ENCODE measurements around the gene PPP3CA. TPM values are rescaled to one million over a fixed set of nuclear protein-coding genes. Genes with fewer than 3 reads are reported as not detected.

Gene PPP3CA
- total and polyA plus RNA-seq, 2 of the 13 experiments (the other 11 are each of a cell fraction or from before 2014, with no cell fraction given) = 4.8 to 13.2 TPM

DNA sequence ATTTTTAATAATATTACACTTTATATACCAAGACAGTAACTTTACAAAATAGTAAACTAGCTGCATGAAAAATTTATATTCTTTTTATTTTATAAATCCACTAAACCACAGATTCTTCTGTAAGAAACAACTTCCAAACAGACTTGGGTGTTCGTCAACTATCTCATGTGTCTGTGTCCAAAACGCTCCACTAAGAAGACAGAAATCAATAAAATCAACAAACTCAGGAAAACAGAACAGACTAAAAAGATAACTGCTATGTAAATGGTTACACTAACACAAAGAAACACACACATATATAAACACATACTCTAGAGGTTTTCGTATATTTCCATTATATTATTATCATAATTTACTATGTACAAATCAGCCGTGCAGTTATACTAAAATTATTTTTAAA is 158.4 kb downstream of the PPP3CA start (continued):
- TF ChIP-seq PHB2 (IDR thresholded peaks at IDR 0.05; ENCODE audit: partially characterized antibody) (no peak), ARID2 (CRISPR knock-in tag; IDR thresholded peaks at IDR 0.05; ENCODE audit: borderline replicate concordance) (no peak), XRCC5 (optimal IDR thresholded peaks at IDR 0.05; ENCODE audit: low read length) (no peak), POLR2A (IDR thresholded peaks at IDR 0.05; ENCODE audit: insufficient read depth in 1 of 2, low read depth in 2 of 2, low read length in 2 of 2) (no peak), ZNF510 (CRISPR knock-in tag; IDR thresholded peaks at IDR 0.05; ENCODE audit: low read depth) (no peak), MED13 (CRISPR knock-in tag; IDR thresholded peaks at IDR 0.05) (no peak), HMG20A (CRISPR knock-in tag; IDR thresholded peaks at IDR 0.05; ENCODE audit: borderline replicate concordance) (0 out of 2 replicates have a peak, but pooled peaks have one; percentile 23), EED (CRISPR knock-in tag; IDR thresholded peaks at IDR 0.05) (no peak), NR2C2 (CRISPR knock-in tag; IDR thresholded peaks at IDR 0.05; ENCODE audit: borderline replicate concordance) (no peak), ZKSCAN5 (CRISPR knock-in tag; IDR thresholded peaks at IDR 0.05) (no peak), FOXP1 (IDR thresholded peaks at IDR 0.05) (peak; percentile 31; the same call in 1 of the 2 replicates), FOXP1 (CRISPR knock-in tag; IDR thresholded peaks at IDR 0.05) (peak; percentile 92), NCOR1 (IDR thresholded peaks at IDR 0.05; ENCODE audit: borderline replicate concordance, low read length) (peak; percentile 18; the same call in 1 of the 2 replicates), ZKSCAN8 (CRISPR knock-in tag; IDR thresholded peaks at IDR 0.05; ENCODE audit: borderline replicate concordance) (no peak), SSRP1 (CRISPR knock-in tag; IDR thresholded peaks at IDR 0.05) (no peak), ONECUT2 (CRISPR knock-in tag; IDR thresholded peaks at IDR 0.05) (peak; percentile 91), SOX6 (IDR thresholded peaks at IDR 0.05) (no peak), SOX6 (CRISPR knock-in tag; IDR thresholded peaks at IDR 0.05) (peak; percentile 62; the same call in 1 of the 2 replicates), FOXA3 (CRISPR knock-in tag; IDR thresholded peaks at IDR 0.05) (peak; percentile 83), REXO4 (CRISPR knock-in tag; IDR thresholded peaks at IDR 0.05; ENCODE audit: borderline replicate concordance) (no peak), MBD4 (IDR thresholded peaks at IDR 0.05; ENCODE audit: borderline replicate concordance, low read length) (no peak; the same call in 1 of the 2 replicates), MIXL1 (CRISPR knock-in tag; IDR thresholded peaks at IDR 0.05) (peak; percentile 51; the same call in 1 of the 2 replicates), ZFP90 (CRISPR knock-in tag; IDR thresholded peaks at IDR 0.05; ENCODE audit: borderline replicate concordance) (no peak)
- TF ChIP-seq, protein P1, sequence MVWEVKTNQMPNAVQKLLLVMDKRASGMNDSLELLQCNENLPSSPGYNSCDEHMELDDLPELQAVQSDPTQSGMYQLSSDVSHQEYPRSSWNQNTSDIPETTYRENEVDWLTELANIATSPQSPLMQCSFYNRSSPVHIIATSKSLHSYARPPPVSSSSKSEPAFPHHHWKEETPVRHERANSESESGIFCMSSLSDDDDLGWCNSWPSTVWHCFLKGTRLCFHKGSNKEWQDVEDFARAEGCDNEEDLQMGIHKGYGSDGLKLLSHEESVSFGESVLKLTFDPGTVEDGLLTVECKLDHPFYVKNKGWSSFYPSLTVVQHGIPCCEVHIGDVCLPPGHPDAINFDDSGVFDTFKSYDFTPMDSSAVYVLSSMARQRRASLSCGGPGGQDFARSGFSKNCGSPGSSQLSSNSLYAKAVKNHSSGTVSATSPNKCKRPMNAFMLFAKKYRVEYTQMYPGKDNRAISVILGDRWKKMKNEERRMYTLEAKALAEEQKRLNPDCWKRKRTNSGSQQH (CRISPR knock-in tag; IDR thresholded peaks at IDR 0.05; ENCODE audit: low read depth) = no peak
- TF ChIP-seq, protein P2, sequence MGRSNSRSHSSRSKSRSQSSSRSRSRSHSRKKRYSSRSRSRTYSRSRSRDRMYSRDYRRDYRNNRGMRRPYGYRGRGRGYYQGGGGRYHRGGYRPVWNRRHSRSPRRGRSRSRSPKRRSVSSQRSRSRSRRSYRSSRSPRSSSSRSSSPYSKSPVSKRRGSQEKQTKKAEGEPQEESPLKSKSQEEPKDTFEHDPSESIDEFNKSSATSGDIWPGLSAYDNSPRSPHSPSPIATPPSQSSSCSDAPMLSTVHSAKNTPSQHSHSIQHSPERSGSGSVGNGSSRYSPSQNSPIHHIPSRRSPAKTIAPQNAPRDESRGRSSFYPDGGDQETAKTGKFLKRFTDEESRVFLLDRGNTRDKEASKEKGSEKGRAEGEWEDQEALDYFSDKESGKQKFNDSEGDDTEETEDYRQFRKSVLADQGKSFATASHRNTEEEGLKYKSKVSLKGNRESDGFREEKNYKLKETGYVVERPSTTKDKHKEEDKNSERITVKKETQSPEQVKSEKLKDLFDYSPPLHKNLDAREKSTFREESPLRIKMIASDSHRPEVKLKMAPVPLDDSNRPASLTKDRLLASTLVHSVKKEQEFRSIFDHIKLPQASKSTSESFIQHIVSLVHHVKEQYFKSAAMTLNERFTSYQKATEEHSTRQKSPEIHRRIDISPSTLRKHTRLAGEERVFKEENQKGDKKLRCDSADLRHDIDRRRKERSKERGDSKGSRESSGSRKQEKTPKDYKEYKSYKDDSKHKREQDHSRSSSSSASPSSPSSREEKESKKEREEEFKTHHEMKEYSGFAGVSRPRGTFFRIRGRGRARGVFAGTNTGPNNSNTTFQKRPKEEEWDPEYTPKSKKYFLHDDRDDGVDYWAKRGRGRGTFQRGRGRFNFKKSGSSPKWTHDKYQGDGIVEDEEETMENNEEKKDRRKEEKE (IDR thresholded peaks at IDR 0.05) = no peak
- TF ChIP-seq, protein P3, sequence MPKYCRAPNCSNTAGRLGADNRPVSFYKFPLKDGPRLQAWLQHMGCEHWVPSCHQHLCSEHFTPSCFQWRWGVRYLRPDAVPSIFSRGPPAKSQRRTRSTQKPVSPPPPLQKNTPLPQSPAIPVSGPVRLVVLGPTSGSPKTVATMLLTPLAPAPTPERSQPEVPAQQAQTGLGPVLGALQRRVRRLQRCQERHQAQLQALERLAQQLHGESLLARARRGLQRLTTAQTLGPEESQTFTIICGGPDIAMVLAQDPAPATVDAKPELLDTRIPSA (CRISPR knock-in tag; IDR thresholded peaks at IDR 0.05; ENCODE audit: borderline replicate concordance) = no peak
- TF ChIP-seq, protein P4, sequence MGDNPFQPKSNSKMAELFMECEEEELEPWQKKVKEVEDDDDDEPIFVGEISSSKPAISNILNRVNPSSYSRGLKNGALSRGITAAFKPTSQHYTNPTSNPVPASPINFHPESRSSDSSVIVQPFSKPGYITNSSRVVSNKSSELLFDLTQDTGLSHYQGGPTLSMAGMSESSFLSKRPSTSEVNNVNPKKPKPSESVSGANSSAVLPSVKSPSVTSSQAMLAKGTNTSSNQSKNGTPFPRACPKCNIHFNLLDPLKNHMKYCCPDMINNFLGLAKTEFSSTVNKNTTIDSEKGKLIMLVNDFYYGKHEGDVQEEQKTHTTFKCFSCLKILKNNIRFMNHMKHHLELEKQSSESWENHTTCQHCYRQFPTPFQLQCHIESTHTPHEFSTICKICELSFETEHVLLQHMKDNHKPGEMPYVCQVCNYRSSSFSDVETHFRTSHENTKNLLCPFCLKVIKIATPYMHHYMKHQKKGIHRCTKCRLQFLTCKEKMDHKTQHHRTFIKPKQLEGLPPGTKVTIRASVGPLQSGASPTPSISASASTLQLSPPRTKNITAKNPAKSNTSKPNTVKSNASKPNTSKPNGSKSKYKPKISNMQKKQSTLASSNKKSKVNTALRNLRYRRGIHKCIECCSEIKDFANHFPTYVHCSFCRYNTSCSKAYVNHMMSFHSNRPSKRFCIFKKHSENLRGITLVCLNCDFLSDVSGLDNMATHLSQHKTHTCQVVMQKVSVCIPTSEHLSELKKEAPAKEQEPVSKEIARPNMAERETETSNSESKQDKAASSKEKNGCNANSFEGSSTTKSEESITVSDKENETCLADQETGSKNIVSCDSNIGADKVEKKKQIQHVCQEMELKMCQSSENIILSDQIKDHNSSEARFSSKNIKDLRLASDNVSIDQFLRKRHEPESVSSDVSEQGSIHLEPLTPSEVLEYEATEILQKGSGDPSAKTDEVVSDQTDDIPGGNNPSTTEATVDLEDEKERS (CRISPR knock-in tag; IDR thresholded peaks at IDR 0.05) = no peak
